CD4-positive, alpha-beta T cell treated with Interleukin-6 for 4 hours (primary cell): ENCODE data around the gene SIX2.

Experiments
- DNase-seq: peaks from one replicate; pipeline ENCODE4 v3.0.0-alpha.2; 2020; ENCODE audit warnings: mixed read lengths

Gene SIX2

GRCh38 chr2:44964752-44965236, 44.5 kb downstream of the SIX2 start:
- DNase-seq: no peak

GRCh38 chr2:44962176-44962695, 47.0 kb downstream of the SIX2 start:
- DNase-seq: no peak

- DNase-seq: no peak
Measured at GRCh38 chr2:44960871-44961270, 48.4 kb downstream of the SIX2 start.

- no peak for DNase-seq
Measured at GRCh38 chr2:44959855-44960254, 49.4 kb downstream of the SIX2 start.

- no peak for DNase-seq
Measured at GRCh38 chr2:44957656-44958327, 51.5 kb downstream of the SIX2 start.

GRCh38 chr2:44956843-44957242, 52.4 kb downstream of the SIX2 start:
- no peak for DNase-seq

- DNase-seq: peak; percentile 69
Measured at GRCh38 chr2:44955593-44956392, 53.5 kb downstream of the SIX2 start.
